Panc1 (cell line): Measurements from ENCODE around the gene LRCH2.

ENCODE experiments used
- CTCF ChIP-seq: fragments of 450-650 bp; IDR thresholded peaks from 2 replicates; pipeline ENCODE4 v1.5.1; 2017; ENCODE audit warnings: mild to moderate bottlenecking
- POLR2AphosphoS5 ChIP-seq: IDR thresholded peaks from 2 replicates; pipeline ENCODE4 v1.6.1; 2012; ENCODE audit warnings: mild to moderate bottlenecking, low read depth, low read length, moderate library complexity
- REST ChIP-seq, 2 experiments: IDR thresholded peaks; 2 replicates each; pipeline ENCODE4 v1.6.1; 2011 to 2012; ENCODE audit warnings: low read depth in 2 of 2, control low read depth in 1 of 2, low read length in 1 of 2, mild to moderate bottlenecking in 1 of 2, moderate library complexity in 1 of 2; ENCODE audit not compliant: insufficient read depth in 1 of 2
- SIN3A ChIP-seq: IDR thresholded peaks from 2 replicates; pipeline ENCODE4 v1.6.1; 2012; ENCODE audit warnings: low read depth, mild to moderate bottlenecking, low read length, moderate library complexity, borderline replicate concordance; ENCODE audit not compliant: insufficient read depth

GRCh38 chrX:115234461-115234860, 565 bp upstream of the LRCH2 start:
- TF ChIP-seq CTCF, result no peak
- no peak for TF ChIP-seq SIN3A
- no peak for TF ChIP-seq POLR2AphosphoS5
- TF ChIP-seq REST (IDR thresholded peaks at IDR 0.05; ENCODE audit: insufficient read depth in 1 of 2, low read depth in 2 of 2, low read length in 1 of 2), result no peak
